ENCODE measurements around the gene CHRNA3. TPM values are rescaled to one million over a fixed set of nuclear protein-coding genes. Genes with fewer than 3 reads are reported as not detected.

The CHRNA3 gene
- total and polyA plus RNA-seq, 3 donors from 2014 or later, result 3.1 to 5.7 (median 4.5) TPM

GRCh38 chr15:78604420-78604819, 16.4 kb downstream of the CHRNA3 start:
- no peak for TF ChIP-seq CTCF (IDR thresholded peaks at IDR 0.05)
- TF ChIP-seq POLR2A (IDR thresholded peaks at IDR 0.05), result no peak
- Histone ChIP-seq H3K9me3 (no peaks in the 10 kb centered on the region), H3K27ac (no peak overlapping the region), H3K27me3 (no peaks in the 10 kb centered on the region), H3K4me3 (no peak overlapping the region), H3K36me3 (ENCODE audit: low read depth, missing control alignments) (no peaks in the 10 kb centered on the region), H3K4me1 (no peaks in the 10 kb centered on the region)
- WGBS, 2 donors, result 94 to 100% methylated on average over 2 of the region's 2 CpGs
- intact Hi-C loops (cut with DNase I; ENCODE audit: low total_unique reads), result no loop called here
- DNase-seq, result no peak

GRCh38 chr15:78603467-78603866, 17.3 kb downstream of the CHRNA3 start:
- Histone ChIP-seq H3K27me3 (no peaks in the 10 kb centered on the region), H3K36me3 (ENCODE audit: low read depth, missing control alignments) (no peaks in the 10 kb centered on the region), H3K9me3 (no peaks in the 10 kb centered on the region), H3K4me1 (no peaks in the 10 kb centered on the region), H3K27ac (no peak overlapping the region), H3K4me3 (no peak overlapping the region)
- intact Hi-C loops (cut with DNase I; ENCODE audit: low total_unique reads), result no loop called here
- 68 to 81% methylated on average over 3 of the region's 3 CpGs for WGBS, 2 donors
- TF ChIP-seq POLR2A (IDR thresholded peaks at IDR 0.05) (no peak), CTCF (IDR thresholded peaks at IDR 0.05) (no peak)
- DNase-seq, result no peak

GRCh38 chr15:78599189-78599588, 21.6 kb downstream of the CHRNA3 start:
- TF ChIP-seq CTCF (IDR thresholded peaks at IDR 0.05), result no peak
- no peak for TF ChIP-seq POLR2A (IDR thresholded peaks at IDR 0.05)
- Histone ChIP-seq H3K4me3 (no peak overlapping the region), H3K9me3 (no peaks in the 10 kb centered on the region), H3K27ac (no peak overlapping the region), H3K4me1 (no peaks in the 10 kb centered on the region), H3K27me3 (no peaks in the 10 kb centered on the region), H3K36me3 (ENCODE audit: low read depth, missing control alignments) (no peaks in the 10 kb centered on the region)
- no peak for DNase-seq
- intact Hi-C loops (cut with DNase I; ENCODE audit: low total_unique reads), result no loop called here

- Histone ChIP-seq H3K9me3 (no peaks in the 10 kb centered on the region), H3K4me3 (no peak overlapping the region), H3K27me3 (no peaks in the 10 kb centered on the region), H3K27ac (no peak overlapping the region), H3K36me3 (ENCODE audit: low read depth, missing control alignments) (no peaks in the 10 kb centered on the region), H3K4me1 (no peaks in the 10 kb centered on the region)
- intact Hi-C loops (cut with DNase I; ENCODE audit: low total_unique reads), result no loop called here
- no peak for TF ChIP-seq POLR2A (IDR thresholded peaks at IDR 0.05)
- no peak for TF ChIP-seq CTCF (IDR thresholded peaks at IDR 0.05)
- whole genome bisulfite sequencing, 2 donors, result 86% methylated on average over 3 of the region's 3 CpGs
- DNase-seq, result no peak
Measured at GRCh38 chr15:78598348-78598747, 22.4 kb downstream of the CHRNA3 start.

- Histone ChIP-seq H3K4me3 (no peak overlapping the region), H3K27ac (no peak overlapping the region), H3K4me1 (no peaks in the 10 kb centered on the region), H3K27me3 (no peaks in the 10 kb centered on the region), H3K36me3 (ENCODE audit: low read depth, missing control alignments) (no peaks in the 10 kb centered on the region), H3K9me3 (no peaks in the 10 kb centered on the region)
- TF ChIP-seq POLR2A (IDR thresholded peaks at IDR 0.05) (no peak), CTCF (IDR thresholded peaks at IDR 0.05) (no peak)
- intact Hi-C loops (cut with DNase I; ENCODE audit: low total_unique reads), result no loop called here
- DNase-seq, result no peak
- WGBS, 2 donors, result 92 to 98% methylated on average over 1 of the region's 1 CpG
Measured at GRCh38 chr15:78597583-78597982, 23.2 kb downstream of the CHRNA3 start.
